GM19455 (cell line): ENCODE measurements around the gene APBA1.
"Not testable (repeated sequence)": the region's sequence is repeated elsewhere in the genome, so short reads cannot be mapped to it uniquely, and the experiment has no call there.

ENCODE experiments used
- ATAC-seq: cut with Tn5 transposase; IDR thresholded peaks from one replicate; pipeline ENCODE4 v1.9.1; 2021; ENCODE audit not compliant: unreplicated experiment

Gene APBA1

DNA sequence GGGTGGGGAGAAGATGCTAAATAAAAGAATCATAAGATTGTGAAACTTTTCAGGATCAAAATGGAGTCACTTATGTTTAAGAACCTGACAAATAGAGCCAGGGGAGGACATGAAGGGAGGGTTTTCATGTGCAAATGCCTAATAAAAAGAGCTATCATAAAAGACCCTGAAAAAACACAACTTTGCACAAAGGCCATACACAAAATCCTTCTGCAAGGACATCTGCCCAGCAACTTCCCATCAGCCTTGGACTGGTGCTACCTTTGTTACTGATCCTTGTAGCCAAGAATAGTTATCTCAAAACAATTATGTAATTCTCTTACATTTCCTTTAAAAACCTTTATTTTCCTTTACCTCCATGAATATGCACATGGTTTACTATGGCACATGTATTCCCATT is 63.0 kb downstream of the APBA1 start:
- no peak for ATAC-seq

DNA sequence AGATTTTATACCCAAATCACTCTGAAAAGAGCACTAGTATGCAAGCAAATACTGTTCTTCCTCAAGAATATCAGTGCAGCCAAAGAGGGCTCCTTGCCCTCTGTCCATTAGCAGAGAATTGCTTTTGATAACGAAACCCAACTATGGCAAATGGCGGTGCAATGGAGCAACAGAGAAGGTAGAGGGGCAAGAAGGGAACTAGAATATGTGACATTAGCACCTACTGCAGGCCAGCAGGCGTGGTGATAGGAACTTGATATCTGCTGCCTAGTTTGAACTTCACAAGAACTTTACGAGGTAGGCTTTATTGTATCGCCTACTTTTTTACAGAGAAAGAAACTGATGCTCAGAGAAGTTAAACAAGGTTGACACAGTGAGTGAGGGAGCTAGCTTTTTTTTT is 66.1 kb downstream of the APBA1 start:
- ATAC-seq, result no peak

DNA sequence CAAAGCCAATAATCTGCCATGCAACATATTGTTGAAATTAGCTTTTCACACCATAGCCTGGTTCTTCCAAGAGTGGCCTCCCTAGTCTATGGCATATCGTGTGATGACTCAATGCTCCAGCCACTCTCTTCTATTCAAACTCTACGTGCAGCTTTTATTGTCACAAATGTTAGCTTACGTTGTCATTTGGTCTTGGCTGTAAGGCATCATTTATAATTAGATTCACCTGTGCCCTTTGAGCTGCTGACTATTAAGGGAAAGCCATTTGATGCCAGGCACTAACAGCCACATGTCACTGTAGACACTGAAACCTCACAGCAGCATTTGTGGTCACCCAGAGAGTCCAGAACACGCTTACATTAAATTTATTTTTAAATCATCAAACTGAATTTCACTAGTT is 66.8 kb downstream of the APBA1 start:
- no peak for ATAC-seq

DNA sequence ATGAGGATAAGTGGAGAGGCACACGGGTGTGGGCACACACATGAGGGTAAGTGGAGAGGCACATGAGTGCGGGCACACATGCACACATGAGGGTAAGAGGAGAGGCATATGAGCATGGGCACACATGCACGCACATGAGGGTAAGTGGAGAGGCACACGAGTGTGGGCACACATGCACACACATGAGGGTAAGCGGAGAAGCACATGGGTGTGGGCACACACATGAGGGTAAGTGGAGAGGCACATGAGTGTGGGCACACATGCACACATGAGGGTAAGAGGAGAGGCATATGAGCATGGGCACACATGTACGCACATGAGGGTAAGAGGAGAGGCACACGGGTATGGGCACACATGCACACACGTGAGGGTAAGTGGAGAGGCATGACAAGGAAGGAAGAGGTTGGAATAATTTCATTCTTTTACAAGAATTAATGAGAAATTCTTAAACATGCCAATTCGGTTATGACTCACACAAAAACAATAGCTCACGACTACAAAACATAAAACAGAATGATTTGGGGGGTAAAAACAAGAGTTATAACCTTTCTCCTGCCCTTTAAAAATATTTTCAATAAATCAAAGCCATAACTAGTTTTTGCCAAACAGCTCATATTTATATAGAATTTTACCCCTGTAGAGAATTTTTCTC is 67.5 kb downstream of the APBA1 start:
- ATAC-seq, result no peak

DNA sequence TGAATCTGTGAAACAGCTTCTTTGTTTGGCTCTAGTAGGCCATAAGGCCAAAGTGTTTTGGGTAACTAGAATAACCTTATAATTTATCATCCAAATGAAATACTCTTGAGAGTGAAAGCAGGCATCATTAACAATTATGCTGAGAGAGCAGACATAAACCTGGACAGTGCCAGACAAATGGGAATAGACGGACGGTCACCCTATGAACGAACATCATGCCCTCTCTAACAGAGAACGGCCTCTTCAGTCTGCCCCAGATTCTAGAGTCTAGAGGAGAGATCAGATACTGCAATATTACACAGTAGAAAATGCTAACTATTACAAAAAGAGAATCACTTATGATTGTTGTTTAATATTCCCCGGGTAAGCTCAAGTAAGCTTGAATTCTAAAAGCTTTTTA is 68.5 kb downstream of the APBA1 start:
- no peak for ATAC-seq

DNA sequence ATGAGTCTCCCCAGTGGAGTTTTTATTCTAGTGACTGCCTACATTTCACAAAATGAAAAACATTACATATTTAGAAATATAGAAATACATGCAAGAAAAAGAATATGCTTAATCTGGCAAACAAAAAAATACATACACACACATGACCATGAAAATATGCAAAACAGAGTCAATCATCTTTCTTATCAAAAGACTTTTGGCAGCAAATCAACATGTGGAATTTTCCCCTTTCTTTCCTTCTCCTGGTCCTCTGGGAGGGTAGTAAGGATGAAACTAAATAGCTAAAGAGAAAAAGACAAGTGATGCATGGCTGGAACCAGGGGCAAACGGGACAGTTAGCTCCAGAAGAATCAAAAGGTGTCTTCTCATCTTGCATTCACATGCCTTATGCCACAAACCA is 69.4 kb downstream of the APBA1 start:
- ATAC-seq, result no peak

DNA sequence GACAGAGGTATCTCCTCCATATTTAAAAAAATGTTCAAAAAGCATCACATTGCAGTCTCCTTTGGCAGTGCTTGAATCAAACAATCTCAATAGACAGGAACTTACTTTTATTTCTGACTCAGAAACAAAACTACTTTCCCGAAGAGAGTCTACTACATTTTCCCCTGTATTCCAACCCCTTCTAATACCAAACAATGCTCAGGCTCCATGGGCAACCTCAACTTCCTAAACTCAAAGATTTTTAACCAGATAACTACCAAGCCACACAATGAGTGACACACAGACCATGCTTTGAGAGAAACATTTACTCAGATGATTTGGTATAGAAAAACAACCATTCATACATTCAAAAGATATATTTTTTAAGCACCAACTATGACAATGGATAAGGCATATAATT is 70.5 kb downstream of the APBA1 start:
- ATAC-seq, result no peak

DNA sequence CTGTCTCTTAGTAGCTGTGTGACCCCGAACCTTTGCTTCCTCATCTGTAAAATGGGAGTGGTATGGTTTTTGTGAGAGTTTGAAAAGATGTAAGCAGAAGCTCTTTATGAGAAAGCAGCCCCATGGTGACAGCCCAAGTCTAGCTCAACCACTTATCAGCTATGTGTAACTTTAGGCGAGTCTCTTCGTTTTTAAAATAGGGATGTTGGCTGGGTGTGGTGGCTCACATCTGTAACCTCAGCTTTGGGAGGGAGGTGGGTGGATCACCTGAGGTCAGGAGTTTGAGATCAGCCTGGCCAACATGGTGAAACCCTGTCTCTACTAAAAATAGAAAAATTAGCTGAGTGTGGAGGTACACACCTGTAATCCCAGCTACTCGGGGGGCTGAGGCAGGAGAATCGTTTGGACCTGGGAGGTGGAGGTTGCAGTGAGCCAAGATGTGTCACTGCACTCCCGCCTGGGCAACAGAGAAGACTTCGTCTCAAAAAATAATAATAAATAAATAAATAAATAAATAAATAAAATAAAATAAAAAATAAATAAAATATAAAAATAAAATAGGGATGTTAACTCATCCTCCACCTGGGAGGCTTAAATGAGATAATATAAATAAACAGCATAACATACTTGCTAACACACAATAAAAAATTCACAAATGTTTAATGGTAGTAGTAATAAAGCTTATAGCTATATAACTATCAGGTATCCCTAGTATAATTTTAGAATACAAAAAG is 71.7 kb downstream of the APBA1 start:
- ATAC-seq, result no peak

DNA sequence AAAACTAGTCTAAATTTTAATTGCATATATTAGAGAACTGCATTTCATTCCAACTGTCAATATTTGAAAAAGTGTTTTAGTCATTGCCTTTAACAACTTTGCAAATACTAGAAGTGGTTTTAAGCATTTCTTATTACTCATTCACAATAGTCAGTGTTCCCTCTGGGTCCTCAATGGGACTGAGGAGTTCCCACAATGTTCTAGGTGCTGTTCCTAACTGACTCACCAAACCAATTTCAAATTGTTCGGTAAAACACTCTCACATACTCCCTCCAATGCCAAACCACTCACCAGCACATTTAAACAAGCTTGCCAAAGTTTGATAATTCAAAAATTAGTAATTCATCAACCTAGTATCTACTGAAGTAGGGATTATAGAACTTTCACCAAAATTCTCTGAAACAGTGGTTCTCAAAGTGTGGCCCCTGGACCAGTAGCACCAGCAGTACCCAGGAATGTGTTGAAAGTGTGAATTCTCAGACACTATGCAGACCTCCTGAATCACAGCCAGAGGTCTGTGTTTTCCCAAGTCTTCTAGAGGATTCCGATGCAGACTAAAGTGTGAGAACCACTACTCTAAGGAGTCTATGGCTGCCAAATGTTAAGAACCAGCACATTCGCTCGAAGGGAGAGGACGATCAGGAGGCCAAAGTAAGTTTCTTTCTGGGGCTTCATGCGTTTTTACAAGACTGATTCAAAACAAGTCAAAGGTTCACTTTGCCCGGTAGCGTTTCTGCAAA is 72.8 kb downstream of the APBA1 start:
- ATAC-seq, result no peak

DNA sequence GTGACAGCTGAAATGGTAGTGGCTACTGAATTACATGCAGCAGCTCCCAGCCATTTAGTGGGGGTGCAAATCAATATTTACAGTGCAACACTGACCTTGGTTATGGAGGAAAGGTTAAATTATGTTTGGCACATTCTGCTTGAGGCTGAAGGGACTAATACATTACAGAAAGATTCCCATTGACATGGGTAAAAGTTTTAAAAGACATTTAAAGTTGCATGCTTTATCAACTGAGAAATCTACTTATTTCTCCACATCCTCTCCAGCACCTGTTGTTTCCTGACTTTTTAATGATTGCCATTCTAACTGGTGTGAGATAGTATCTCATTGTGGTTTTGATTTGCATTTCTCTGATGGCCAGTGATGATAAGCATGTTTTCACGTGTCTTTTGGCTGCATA is 75.3 kb downstream of the APBA1 start:
- ATAC-seq, result not testable (repeated sequence)

DNA sequence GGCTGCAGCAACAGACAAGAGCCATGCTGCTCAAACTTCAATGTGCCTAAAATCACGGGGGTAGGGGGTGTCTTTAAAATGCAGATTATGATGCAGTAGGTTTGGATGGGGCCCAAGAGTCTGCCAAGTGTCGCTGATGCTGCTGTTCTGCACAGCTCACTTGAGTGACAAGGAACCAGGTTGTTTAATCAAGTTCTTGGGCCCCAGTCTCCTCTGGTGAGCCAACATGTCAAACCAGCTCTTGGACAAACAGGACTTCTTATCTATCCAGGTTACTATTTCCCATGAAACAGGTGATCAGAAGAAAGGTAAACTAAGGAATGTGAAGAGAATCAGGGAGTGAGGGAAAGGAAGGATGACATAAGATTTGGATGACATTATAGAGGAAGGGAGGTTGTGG is 78.0 kb downstream of the APBA1 start:
- ATAC-seq, result no peak

DNA sequence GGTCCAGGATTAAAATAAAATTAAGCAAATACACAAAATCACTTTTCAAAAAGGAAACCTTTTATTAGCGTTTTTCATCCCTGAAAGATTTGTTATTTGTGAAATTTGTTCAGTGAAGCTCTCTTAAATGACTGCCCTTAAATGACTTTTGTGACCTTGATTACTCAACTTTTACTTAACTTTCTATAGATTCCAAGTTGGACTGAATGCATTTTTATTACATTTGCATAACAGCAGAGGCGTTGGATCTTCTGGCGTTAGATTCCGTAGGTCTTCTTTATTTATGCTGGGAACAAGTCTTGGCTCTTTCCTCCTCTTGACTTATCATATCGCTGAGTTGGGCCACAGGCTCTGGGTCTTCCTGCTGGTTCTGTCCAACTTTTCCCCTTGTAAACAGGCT is 78.4 kb downstream of the APBA1 start:
- no peak for ATAC-seq

DNA sequence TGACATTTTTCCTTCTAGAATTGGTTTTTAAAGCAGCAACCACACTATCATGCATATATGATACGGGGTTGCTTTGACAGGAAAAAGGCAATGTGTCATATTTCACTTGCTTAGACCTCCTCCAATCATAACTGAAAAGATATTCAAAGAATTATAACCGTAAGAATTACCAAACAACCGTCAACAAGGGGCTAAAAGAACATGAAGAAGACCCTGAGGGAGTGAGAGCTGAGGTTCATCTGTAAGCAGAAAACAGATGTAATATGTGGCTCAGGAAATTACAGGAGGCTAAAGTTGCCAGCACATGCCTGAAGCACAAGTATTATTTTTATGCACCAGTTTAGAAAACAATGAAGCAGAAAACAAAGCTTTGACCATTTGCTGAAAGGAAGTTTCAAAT is 78.9 kb downstream of the APBA1 start:
- ATAC-seq, result no peak

DNA sequence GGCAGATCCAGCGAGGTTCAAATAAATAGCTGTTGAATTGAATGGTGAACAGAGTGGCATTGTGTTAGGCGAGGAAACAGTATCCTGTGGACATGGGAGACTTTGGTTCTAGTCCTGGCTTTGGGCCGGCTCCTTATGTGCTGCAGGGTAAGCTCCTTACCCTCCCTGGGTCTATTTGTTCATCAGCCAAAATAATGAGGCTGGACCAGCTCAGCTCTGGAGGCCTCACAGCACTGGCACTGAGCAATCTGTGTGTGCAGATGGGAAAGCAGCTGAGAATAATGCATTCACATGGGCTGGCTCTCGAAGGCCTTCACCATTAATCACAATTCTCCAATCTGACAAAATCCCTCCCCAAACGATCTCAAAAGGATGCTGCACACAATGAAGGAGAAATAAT is 81.9 kb downstream of the APBA1 start:
- ATAC-seq, result no peak

DNA sequence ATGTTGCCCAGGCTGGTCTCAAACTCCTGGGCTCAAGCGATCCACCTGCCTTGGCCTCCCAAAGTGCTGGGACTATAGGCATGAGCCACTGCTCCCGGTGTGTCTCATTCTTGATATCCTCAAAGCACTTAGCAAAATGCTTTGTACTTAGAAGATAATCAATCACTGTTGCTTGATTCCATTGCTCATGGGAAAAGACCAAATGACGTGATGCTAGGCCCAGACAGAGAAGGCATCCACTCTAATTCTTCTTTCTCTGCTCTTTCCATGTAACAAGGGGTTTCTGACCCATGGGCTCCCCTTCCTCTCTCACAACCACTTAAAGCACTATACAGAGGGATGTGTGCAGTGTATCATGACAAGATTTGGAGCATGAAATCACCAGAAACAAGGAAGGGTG is 83.0 kb downstream of the APBA1 start:
- ATAC-seq, result no peak

DNA sequence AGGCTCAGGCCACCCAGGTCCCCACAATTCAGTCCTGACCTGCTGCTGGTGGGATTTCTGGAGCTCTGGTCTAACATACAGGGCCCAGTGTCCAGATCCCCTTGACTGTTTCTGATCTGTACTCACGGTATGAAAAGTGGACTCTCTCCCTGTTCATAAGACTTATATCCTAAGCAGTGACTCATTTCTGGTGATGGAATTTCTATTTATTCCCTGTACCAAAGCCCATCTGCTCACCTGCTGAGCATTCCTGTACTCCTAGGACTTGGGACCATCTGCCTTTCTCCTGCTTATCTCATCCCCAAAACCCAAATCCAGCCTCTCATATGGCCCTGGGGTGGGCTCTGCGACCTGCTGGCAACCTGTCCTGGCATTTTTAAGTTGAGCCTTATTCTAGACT is 86.6 kb downstream of the APBA1 start:
- ATAC-seq, result no peak

DNA sequence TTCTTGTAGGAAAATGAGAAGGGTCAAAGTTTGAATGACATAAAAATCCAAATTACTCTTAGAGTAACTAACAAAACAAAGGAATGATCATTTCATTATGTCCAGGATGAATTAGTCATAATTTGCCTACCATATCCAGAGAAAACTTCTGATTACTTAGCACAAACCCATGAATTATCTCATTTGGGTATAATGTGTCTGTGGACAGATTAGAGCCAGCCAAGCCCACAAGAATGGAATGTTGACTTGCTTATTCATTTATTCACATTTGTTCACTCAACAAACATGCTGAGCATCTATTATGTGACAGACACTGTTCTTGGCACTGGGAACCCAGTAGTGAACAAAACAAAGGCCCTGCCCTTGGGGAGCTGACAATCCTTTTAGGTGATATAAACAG is 87.4 kb downstream of the APBA1 start:
- ATAC-seq, result no peak

DNA sequence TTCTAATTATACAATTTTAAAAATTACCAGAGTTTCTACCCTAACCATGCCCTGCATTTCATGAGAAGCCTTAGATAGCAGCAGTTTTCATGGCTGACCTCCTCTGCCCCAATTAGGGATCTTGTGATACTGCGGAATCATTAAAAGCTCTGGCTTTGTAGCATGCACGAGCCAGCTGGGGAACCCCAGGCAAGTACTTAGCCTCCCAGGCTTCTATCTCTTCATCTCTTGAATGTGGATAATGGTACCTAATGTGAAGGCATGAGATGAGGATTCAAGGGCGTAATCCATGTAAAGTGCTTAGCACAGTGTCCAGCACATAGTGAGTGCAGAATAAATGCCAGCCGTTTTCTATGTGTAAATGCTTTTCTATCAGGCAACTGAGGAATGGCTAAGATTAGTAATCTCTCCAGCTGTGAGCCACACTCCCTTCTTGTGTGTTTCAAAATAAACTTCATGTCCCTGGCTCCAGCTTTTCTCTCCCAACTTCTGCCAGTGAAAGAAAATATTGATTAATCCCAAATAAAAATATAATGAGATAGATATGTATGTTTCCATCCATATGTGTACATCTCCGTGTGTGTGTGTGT is 88.4 kb downstream of the APBA1 start:
- no peak for ATAC-seq

DNA sequence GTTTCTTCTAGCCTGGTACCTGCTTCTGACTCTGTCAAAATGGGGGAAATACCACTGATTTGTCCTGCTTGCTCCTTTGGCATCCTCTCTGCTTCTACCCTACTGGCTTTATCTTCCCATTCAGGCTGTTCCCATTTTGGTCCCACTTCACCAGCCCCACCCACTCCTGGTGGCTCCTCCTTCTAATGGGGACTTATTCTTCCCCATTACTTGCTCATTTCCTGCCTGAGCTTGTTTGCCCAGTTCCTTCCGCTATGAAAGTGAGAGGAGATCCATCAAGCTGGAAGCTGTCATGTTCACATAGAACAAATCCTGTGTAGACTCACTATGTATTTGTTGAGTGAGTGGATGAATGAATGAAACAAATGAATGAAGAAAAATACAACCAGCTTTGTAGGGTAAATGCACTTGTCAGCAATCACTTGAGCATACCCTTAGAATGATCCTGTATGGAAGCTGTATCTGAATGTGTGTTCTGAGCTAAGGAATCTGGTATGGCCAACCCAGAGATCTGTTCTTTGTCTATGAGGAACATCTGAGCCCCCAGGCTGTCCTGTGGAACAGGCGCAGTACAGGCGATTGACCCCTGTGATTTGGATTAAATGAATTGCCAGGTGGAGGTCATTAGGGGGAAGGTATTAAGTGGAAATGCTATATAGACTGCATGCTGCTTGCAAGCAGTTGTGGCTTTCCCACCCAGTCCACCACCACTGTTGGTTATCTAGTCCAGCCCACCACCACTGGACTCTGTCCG is 89.5 kb downstream of the APBA1 start:
- no peak for ATAC-seq

DNA sequence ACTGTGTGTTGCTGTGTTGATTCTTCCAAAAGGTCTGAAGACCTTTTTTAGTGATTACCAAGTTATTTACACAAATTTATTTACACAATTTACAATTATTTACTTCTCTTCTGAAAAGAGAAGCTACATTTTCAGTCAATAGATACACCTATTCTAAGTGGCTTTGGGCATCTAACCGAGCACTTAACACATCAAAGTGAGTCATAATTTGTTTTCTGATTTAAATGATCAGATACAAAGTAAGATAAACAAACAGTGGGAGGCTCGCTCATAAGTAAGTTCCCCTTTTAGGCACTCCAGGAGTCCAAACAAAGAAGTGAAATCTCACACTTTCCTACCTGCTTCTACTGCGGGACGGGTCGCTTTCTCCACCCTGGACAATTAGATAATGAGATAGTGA is 90.2 kb downstream of the APBA1 start:
- no peak for ATAC-seq

DNA sequence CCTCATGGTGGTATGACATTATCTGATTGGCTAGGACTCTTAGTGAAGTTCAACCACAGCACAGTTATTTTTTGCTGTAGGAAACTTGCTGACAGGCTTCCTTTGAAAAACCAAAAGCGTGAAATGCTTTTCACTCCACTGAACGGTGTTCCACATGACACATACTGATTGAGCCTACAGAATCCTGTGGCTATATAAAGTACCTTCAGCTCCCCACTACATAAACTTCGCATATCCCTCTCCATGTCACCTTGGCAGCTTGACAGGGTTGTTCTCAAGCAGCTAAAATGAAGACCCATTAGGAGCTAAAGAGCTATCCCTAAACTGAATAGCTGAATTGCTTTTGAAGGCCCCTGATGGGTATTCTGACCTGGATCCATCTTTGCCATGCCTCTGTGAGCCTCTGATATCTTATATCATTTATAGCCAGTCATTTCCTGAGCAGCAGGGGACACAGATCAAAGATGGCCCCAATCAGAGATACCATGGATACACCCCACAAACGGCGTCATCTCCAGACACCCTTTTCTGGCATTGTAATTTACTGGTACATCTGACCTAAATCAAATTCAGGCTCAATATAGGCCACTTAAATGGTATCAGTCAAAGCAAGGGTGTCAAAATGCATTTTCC is 91.5 kb downstream of the APBA1 start:
- ATAC-seq, result no peak
